Activated T-cell treated with anti-CD3 and anti-CD28 coated beads for 1 hour (primary cell): ENCODE data around the gene MEGF6.

ENCODE experiments used
- DNase-seq: peaks from one replicate; pipeline ENCODE4 v3.0.0-alpha.2; 2020; ENCODE audit warnings: low read depth

Gene MEGF6

DNA sequence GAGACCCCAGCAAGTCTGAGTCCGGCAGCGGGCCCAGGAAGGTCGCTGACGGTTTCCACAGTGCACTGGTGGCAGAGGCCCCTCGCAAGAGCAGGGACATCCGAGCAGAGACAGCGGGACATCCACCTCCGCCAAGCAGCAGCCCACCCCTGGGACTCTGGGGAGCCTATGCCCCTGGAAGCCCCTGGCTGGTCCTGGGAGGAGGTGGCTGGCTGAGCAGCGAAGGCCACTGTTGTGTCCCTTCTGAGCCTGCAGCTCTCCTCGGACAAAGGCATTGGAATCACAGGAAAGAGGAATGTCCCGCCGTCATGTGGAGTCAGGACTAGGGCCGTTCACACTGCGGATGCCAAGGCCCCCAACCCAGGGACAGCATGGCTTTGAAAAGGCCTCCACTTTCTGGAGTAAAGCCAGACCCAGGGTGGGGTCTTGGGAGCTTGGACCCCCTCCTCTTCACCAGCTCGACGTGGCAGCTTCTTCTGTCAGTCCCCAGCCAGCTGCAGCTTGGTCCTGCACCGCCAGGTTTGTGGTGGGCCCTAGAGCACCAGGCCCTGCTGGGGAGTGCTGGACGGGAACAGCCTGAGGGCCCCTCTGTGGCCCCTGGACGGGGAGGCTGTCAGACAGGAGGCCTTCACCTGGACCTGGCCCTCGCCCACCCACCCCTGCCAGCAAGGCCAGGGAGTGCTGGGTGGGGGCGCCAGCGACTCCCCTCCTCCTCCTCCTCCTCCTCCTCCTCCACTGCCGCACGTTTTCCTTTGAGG lies 1.4 kb downstream of the MEGF6 start:
- DNase-seq: no peak

DNA sequence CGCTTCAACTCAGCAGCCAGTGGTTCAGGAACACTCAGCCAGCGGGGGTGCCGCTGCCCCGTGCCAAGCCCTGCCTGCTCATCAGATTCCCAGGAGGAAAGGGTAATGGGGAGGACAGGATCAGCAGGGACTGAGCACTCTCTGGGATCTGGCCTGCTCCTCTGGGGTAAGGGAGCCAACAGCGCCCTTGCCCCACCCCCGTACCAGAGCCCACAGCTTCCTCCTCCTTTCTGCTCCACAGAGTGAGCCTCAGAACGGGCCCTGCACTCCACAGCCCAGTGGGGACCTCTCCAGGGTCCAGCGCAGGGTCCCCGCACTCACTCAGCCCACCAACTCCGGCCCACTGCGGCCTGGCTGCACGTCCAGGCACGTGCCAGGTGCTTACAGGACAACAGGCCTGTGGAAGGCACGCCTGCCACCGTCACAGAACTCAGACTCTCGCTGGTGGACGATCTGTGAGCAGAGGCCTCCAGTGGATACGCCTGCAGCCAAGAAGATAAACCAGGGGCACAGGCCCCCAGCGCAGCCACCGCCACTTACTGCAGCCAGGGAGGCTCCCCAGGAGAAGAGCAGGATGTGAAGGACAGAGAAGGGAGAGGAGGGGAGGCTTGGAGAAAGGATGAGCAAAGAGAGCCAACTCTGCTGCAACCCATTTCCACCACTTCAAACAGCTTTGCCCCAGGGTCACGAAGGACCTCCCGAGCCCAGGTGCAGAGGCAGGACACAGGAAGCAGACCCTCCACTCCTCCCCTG lies 2.1 kb downstream of the MEGF6 start:
- no peak for DNase-seq

DNA sequence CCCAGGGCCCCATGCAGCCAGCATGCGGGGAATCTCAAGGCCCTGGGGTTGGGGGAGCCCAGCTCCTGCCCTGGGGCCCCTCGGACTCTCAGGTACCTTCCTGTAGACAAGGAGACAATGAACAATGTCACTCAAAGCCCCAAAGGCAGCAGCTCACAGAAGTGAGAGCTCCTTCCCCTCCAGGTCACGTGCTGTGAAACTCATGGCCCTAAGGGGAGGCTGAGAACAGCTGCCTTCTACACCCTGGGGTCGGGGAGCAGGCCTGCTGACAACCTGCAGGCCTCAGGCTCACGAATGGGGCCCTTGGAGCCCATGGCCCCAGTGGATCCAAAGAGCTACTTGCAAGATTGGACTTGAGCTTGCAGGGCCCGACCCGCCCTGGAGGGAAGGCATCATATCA lies 3.2 kb downstream of the MEGF6 start:
- DNase-seq: no peak

DNA sequence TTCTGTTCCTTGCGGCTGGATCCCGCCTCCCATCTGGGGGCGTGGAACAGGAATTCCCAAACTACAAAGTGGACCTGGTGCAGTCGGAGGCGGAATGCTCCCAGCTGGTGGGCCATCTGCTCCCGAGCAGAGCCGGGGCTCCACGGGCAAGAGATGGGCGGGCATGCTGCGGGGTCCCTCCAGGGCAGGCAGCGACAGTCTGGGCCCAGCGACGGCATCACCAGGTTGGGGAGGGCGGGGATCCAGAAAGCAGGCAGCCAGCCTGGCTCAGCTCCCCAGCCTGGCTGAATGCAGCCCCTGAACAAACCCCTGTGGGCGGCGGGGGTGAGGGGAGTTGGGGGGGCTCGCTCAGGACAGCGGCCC lies 3.6 kb downstream of the MEGF6 start:
- DNase-seq: no peak

DNA sequence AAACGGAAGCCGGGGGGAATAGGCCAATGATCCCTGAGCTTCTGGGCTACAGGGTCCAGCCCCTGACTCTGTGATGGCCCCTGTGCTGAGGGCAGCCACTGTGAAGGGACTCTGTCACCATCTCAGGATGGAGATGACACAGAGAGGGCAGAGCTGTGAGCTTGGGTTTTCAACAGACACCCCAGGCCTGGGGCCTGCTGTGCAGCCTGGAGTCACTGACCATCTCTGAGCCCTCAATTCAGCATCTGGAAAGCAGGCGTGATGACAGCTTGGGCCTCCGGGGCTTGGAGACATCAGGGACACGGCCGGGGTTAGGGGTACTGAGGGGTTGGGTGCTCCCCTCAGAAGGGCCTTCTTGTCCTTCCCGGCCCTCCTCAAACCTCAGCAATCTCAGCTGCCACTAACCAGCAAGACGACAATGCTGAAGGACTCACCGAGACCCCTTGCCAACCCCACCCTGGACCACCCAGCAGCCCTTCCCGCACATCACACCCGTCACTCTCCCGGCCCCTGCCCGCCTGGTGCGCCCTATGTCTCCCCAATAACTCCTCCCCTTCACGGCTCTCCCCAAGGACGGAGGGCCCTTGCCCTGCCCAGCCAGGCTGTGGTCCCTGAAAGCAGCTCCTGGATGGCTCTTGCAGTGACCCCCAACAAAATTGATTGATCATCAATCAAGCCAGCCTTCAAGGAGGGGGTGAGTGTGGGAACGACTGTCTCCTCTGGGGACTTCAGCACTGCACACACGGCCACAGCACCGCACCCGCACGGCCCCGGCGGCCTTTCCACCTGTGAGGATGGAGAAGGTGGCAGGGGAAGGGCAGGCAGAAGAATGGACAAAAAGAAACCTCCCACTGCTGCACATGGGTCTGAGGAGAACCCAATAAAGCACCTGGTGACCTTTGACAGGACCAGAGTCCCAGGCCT lies 4.3 kb downstream of the MEGF6 start:
- no peak for DNase-seq

DNA sequence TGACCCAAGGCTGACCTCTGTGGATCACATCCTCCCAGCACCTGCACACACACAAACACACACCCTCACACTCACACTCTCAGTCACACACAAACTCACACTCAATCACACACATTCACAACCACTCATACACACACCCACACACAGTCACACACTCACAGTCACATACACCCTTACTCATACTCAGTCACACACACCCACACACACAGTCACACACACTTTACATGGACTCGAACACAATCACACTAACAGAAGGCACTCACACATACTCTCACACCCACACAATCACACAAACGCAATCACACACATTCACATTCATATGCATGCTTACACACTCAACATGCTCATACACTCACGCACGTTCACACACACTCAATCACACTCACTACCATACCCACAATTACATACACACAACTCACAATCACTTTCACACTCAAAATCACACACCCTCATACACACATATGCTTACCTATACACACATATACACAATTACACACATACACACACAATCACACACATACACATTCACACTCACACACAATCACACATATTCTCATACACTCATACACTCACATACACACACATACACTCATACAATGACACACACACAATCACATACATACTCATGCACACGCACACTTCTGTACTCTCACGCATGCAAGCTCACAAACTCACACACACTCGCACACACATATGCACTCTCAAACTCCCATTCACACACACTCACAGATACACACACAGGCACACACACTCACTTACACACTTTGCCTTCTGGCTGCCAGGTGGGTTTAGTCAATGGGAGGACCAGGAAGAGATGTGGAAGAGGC lies 6.1 kb downstream of the MEGF6 start:
- DNase-seq: no peak

DNA sequence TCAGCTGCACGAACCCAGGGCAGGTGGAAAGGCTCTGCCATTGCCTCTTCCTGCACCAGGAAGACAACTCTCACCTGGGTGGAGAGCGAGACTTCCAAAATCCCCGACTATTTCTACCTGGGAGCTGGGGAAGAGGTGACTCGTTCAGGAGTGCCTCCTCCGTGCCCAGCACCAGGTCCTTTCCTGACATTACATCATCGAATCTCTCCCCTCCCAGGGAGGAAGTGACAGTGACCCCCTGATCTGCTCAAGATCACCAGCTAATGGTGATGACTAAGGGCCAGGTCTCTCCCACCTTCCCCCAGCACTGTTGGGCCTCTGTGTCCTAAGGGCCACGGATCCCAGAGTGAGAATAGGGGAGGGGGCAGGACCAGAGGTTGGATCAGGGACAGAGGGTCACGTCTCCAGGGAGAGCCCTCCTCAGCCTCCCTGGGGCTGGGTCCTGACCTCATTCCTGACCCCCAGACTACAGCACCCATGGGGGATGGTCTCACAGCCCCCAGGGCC lies 6.8 kb downstream of the MEGF6 start:
- no peak for DNase-seq

DNA sequence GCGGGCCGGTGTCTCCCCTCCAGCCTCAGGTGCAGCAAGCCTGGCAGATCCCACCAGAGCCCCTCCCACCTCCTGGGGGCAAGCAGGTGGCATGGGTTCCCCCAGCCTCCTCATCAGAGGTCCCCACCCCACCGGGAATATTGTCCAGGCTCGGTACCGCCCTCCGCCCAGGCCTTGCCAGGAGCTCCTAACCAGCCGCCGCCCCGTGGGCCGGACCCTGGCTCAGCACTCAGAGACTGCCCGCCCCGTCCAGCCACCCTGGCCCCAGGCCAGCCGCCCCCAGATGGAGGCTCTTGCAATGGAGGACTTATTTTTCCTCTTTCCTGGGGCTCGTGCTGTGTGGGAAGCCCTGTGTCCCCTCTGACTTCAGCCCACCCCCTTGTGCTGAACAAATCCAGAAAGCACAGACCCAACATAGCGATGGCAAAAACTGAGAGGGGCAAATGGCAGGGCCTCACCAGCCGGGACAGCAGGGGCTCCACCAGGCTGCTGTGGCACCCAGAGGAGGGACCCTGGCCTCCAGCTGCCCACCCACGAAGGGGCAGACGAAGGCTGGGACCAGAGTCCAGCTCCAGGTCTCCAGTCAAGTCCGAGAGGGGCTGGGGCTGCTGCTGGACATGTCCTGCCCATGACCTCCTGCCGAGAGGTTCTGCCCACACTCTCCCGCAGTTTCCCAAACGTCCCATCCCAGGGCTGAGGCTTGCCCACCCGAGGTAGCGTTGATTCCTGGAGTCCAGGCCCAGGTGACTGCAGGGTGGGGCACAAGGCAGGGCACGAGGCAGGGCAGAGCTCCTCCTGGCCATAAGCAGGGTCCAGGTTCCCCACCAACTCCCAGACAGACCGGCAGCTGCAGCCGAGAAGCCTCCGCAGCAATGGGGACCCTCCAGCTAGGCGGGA lies 7.5 kb downstream of the MEGF6 start:
- DNase-seq: no peak

DNA sequence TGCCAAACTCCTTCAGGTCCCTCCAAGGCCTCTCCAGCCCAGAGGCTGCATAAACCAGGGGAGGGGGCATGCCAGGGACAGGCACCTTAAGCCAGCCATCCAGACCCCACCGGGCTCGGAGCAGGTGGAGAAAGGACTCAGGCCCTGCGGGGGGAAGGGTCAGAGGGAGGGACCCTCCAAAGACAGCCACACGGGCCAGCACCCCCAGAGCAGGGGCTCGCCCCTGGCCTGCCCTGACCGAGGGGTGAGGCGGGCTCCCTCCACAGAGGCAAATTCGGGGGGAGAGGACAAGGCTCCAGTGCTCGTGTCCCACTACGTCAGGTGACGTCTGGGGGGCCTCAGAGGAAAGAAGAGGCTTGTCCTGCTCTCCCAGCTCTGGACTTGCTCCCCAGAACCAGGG lies 8.2 kb downstream of the MEGF6 start:
- DNase-seq: no peak

DNA sequence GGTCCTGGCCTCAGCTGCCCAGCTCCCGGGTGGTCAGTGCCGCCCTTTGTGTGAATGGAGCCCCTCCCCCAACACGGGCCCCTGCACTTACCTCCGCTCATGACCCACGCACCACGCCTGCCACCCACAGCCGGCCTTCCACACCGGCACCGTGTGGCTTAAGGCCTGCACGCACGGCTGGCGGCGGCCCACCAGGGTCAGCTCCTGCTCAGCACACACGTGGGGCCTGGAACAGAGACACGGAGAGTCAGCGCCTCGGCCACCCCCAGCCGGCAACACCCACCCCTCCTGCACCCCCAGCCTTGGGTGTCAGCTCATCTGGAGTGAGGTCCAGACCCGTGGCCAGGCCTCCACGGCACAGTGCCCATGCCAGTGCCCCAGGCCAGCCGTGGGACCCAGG lies 8.9 kb downstream of the MEGF6 start:
- DNase-seq: no peak

DNA sequence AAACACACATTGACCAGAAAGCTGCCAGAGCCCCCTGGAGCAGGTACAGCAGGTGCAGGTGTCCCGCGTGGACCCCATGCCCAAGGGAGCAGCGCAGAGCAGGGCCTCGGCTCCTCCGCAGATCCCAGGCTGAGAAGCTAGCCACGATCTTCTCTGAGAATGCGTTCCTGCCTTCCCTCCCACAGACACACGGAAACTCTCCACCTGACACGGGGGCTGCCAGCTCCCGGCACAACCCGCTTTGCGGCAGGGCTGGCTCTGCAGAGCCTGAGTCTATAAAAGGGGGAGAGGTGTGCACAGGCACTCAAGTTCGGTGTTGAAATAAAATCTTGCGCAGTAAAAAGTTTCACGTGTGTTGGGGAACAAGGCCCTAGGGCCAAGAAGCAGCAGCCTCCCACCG lies 9.6 kb downstream of the MEGF6 start:
- no peak for DNase-seq

DNA sequence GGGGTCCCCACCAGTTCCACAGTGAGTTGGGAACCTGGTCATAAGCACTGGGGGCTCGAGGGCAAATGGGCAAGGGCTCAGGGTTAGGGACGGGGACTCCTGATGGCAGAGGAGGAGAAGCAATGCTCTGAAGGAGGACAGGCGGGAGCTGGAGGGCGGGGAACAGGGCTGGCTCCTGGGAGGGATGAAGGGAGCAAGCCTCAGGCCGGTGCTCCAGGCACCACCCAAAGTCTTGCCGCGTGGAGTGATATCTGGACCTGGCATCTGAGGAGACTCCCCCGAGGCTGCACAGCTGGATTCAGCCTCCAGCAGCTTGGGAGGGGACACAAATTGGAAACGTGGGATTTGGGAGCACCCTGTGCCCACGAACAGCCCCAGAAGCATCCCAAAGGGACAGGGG lies 11.0 kb downstream of the MEGF6 start:
- no peak for DNase-seq

DNA sequence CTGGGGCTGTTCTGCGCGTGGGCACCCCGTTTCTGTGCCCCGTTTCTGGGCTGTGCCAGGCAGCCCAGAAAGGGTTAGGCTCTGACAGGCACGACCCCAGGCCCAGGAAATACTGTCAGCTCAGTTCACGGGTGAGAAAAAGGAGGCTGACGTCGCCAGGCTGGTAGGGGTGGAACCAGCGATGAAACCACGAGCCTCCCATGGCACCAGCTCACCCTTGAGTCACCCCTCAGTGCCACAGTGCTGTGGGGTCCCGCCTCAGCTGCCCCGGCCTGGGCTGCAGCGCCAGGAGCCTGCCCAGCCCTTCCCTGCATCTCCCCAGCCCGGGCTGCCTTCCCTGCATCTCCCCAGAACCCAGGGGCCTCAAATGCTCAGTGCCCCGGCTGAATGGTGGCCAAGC lies 11.5 kb downstream of the MEGF6 start:
- no peak for DNase-seq

DNA sequence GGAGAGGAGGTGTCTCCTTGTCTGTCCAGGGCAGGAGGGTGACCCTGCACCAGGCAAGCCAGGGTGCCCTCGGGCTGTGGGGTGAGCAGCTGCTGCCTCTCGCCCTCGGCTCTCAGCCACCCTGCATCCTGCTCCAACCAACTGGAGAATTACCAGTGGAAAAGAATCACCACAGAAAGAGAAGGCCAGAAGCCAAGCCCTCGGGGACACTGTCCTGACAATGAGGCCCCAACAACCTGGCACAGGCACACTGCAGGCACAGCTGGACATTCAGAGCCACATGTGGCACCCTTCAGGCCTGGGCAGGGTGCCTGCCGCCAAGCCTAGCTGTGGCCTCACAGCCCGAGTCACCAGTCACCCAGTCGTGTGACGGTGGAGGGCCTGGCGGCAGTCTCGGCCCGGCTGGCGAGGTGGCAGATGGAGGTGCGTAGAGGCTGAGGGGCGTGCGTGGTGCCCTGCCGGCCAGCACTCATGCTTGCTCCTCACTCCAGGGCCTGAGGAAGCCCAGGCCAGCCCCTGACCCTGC lies 12.0 kb downstream of the MEGF6 start:
- DNase-seq: no peak

DNA sequence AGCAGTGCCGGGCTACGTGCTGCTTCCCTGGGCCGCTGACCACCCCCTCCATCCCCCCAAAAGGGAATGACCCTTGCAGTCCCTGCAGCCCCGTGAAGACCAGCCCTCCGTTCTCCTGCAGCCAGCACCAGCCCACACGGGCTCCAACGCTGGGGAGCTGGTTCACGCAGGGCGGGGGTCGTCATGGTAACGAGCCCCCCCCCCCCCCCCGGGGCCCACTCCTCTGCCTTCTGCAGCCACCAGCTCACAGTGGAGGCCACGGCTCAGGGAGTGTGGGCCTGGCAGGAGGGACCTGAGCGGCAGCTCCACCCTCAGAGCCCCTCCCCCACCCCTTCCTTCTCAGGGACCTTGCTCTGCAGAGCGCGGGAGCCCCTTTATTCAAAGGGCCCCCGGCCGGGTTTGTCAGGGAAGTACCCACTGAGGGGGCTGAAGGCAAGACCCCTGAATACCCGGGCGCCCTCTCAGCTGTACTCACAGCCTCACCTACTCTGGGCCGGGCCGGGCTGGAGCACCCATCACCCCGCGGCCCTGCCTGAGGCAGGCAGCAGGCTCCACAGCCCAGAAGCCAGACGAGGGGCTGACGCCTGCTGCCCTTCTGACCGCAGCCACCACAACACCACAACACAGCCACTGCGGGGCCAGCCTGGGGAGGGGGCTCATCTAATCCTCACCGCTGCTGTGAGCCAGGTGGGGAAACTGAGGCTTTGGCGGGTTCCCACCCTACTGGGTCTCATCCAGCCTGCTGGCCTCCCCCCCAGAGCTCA lies 12.6 kb downstream of the MEGF6 start:
- no peak for DNase-seq

DNA sequence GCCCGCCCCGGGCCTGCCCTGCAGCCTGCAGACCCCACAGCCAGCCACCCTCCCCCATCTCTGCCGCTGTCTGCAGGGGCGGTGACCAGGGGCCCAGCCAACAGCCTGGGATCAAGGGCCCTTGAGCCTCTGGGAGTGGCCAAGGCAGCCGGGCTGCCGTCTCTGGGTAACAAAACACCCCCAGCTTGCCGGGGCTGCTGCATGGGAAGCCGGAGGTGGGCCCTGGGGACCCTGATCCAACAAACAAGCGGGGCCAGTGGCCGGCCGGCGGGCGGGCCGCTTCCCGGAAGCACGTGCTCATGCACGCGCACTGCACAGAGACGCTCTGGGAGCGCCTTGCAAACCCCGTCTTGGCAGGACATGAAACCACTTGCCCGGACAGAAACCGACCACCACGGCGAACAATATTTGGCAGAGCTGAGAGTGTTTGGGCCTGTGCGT lies 13.2 kb downstream of the MEGF6 start:
- DNase-seq: no peak

DNA sequence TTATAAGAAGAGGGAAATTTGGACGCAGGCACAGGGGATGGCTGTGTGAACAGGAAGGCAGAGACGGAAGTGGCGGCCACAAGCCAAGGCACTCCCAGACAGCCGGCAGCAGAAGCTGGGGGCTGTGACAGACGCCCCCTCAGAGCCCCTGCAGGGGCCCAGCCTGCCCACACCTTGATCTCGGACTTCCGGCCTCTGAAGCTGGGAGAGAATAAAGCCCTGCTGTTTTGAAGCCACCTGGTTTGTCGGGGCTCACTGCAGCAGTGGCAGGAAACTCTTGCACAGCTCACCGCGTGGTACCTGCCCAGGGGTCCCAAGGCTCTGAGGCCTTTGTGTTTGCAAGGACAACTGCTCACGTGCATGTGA lies 13.7 kb downstream of the MEGF6 start:
- peak; percentile 6 for DNase-seq

DNA sequence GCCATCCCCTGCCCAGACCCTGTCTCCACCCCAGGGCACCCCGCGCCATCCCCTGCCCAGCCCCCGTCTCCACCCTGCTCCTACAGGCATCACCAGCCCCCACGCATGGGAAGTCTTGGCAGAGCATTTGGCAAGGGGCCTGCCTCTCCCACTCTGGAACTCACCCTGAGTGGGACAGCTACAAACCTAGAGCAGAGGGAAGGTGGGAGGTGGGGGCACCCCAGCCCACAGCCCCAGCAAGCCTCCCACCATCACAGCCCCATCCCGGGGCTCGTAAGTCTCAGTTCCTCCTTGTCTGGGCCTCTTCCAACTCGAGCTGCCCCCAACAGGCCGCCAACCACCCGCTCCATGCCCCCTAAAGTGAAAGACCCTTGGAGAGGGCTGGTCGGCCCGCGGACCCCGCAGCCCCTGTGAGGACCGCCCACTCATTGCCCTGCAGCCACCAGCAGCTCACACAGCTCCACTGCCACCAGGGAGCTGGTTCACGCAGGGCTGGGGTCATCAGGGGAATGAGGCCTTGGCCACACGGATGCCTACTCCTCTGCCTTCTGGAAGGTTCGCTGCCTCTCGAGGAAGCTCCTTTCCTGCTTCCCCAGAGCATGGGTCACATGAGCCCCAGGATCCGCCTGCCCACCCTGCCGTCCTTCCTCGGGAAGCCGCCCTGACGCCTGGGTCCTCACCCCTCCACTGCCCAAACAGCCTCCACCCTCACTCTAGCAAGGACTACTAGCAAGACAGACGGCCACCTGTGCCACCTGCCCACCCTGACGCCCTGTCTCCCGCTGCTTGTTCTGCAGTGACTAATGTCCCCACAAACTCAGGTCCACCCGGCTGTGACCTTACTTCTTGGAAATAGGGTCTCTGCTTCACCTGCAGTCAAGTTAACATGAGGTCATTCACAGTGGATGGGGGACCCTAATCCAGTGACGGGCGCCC lies 14.4 kb downstream of the MEGF6 start:
- DNase-seq: no peak
